Lung (tissue), 12 donors: ENCODE results near the gene API5. TPM values are rescaled to one million over a fixed set of nuclear protein-coding genes. Genes with fewer than 3 reads are reported as not detected.

ENCODE experiments used
- ATAC-seq: fragments of 200-7000 bp; cut with Tn5 transposase; one replicate; pipeline ENCODE4 v1.9.1; 2020; ENCODE audit warnings: moderate number of reproducible peaks; ENCODE audit not compliant: insufficient read depth, low FRiP score
- DNase-seq, 3 donors: peaks; one replicate each; pipeline ENCODE4 v3.0.0-alpha.2; 2013 to 2017
- H3K27ac ChIP-seq, 2 donors: one replicate each; pipeline ENCODE4 v1.5.1; 2013; ENCODE audit warnings: mild to moderate bottlenecking in 2 of 2, moderate library complexity in 2 of 2, control low read depth in 1 of 2, inconsistent platforms in 1 of 2, low read depth in 1 of 2, low read length in 1 of 2
- H3K27me3 ChIP-seq, 3 donors: one replicate each; pipeline ENCODE4 v1.5.1; 2013; ENCODE audit warnings: low read length in 2 of 3; ENCODE audit not compliant: control insufficient read depth in 3 of 3, insufficient read depth in 3 of 3
- H3K36me3 ChIP-seq, 4 donors: one replicate each; pipeline ENCODE4 v1.5.1; 2013; ENCODE audit warnings: low read length in 4 of 4, mild to moderate bottlenecking in 1 of 4, moderate library complexity in 1 of 4; ENCODE audit not compliant: control insufficient read depth in 4 of 4, insufficient read depth in 4 of 4
- H3K4me1 ChIP-seq, 5 donors: one replicate each; pipeline ENCODE4 v1.5.1; 2013; ENCODE audit warnings: low read length in 5 of 5, mild to moderate bottlenecking in 2 of 5, moderate library complexity in 1 of 5; ENCODE audit not compliant: control insufficient read depth in 5 of 5, insufficient read depth in 5 of 5
- H3K4me3 ChIP-seq: one replicate; pipeline ENCODE4 v1.5.1; 2013; ENCODE audit warnings: mild to moderate bottlenecking, control low read depth, moderate library complexity
- H3K9ac ChIP-seq, 2 donors: one replicate each; pipeline ENCODE4 v1.5.1; 2013; ENCODE audit warnings: low read length in 2 of 2, control low read depth in 1 of 2; ENCODE audit not compliant: insufficient read depth in 1 of 2
- H3K9me3 ChIP-seq, 4 donors: one replicate each; pipeline ENCODE4 v1.5.1; 2013; ENCODE audit warnings: low read length in 3 of 4, mild to moderate bottlenecking in 1 of 4, moderate library complexity in 1 of 4; ENCODE audit not compliant: control insufficient read depth in 4 of 4, insufficient read depth in 3 of 4
- WGBS, 2 donors: extraction: QIAGEN DNeasy Blood & Tissue Kit; methylation state at CpG; one replicate each; pipeline ENCODE4 v1.1.7; 2013; 5-methylcytosine and 5-hydroxymethylcytosine counted together
- polyA plus RNA-seq, 2 donors: library from polyadenylated mRNA; stranded (reverse); fragments of 200-250 nt; gene quantifications; one replicate each; pipeline ENCODE4 v1.2.1, GENCODE V29; 2013
- total RNA-seq, 2 donors: library from RNA; depleted of rRNA in 1 of 2; stranded (reverse); fragments of >200 nt in 1 of 2; gene quantifications; one replicate each; pipeline ENCODE4 v1.2.1, GENCODE V29; 2014 to 2021
- TF ChIP-seq, protein P1 (sequence below): IDR thresholded peaks from 2 replicates; pipeline ENCODE4 v1.5.1; 2012; ENCODE audit warnings: mild to moderate bottlenecking; ENCODE audit errors: control extremely low read depth, extremely low read depth
- donor health status: control.
- donor health status: control.
- donor health status: Bipolar disorder and iron deficiency.
- donor health status: healthy.
- donor health status: DM: yes; HTN: yes; CAD: no.

The API5 gene
- total and polyA plus RNA-seq, 4 donors, result 26.6 to 88.6 (median 65.8) TPM

DNA sequence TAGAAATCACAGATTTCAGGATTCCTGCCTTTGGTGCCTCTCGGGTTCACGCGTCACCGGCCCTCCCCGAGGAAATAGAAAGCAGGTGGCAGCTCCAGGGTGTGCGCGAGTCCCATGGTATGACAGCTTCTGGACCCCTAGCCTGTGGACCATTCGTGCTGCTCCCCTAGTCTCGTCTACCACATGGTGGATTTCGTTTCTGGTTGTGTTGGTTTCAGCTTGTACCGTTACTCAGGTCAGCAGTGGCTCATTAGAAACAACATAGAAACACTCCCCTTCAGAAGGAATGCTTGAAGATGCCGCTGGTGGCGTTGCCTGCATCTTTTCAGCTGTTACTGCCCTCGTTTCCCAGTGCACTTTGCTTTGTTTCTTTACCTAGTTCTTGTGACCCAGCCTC lies 47.6 kb downstream of the API5 start:
- ATAC-seq (peak; percentile 9), DNase-seq (peak; percentile 45 to 55 (median 50))
- H3K36me3 ChIP-seq, result peaks cover 0 to 4% (median 2%) of the 10 kb centered on the region in 4 donors
- no peaks in the 10 kb centered on the region for H3K9me3 ChIP-seq
- H3K4me1 ChIP-seq, result peaks cover 0 to 25% (median 7%) of the 10 kb centered on the region in 5 donors
- WGBS, 2 donors, result 0 to 1% methylated on average over 14 of the region's 14 CpGs
- peak overlapping the region; percentile 86 to 97 for H3K27ac ChIP-seq
- no peaks in the 10 kb centered on the region for H3K27me3 ChIP-seq
- peak overlapping the region; percentile 70 to 84 for H3K9ac ChIP-seq
- peak overlapping the region; percentile 96 for H3K4me3 ChIP-seq
- TF ChIP-seq, protein P1, sequence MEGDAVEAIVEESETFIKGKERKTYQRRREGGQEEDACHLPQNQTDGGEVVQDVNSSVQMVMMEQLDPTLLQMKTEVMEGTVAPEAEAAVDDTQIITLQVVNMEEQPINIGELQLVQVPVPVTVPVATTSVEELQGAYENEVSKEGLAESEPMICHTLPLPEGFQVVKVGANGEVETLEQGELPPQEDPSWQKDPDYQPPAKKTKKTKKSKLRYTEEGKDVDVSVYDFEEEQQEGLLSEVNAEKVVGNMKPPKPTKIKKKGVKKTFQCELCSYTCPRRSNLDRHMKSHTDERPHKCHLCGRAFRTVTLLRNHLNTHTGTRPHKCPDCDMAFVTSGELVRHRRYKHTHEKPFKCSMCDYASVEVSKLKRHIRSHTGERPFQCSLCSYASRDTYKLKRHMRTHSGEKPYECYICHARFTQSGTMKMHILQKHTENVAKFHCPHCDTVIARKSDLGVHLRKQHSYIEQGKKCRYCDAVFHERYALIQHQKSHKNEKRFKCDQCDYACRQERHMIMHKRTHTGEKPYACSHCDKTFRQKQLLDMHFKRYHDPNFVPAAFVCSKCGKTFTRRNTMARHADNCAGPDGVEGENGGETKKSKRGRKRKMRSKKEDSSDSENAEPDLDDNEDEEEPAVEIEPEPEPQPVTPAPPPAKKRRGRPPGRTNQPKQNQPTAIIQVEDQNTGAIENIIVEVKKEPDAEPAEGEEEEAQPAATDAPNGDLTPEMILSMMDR, result no peak

DNA sequence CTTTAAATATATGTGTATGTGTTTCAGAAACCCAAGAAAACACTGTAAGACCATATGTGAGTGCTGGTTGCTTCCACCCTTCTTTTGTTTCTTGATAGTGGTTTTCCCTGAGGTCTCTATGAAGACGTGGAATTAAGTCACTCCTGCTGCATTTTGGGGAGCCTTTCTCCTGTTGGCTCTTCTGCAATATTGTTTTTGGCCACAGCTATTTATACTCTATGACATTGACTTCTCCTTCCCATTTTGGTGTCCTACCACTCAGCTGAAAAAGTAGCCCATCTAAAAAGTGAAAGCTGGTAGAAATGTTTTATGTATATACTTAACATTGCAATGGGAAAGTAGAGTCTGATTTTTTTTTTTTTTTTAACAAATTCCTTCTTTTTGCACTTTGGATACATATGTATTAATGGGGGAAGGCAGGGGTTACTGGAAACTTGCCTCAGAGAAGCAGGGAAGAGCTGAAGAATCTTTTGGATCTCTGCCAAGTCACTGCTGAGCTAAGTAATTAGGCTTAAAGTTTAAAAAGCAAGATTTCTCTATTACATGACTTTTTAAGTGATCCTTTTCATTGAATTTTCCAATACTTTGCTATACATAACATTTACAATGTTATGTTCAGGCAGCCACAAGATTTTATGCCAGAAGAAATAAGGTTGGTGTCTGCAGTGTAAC lies 48.7 kb downstream of the API5 start:
- H3K4me1 ChIP-seq, result peaks cover 0 to 25% (median 7%) of the 10 kb centered on the region in 5 donors
- no peak overlapping the region for H3K4me3 ChIP-seq
- H3K27me3 ChIP-seq, result no peaks in the 10 kb centered on the region
- TF ChIP-seq, protein P1, result no peak
- peaks cover 0 to 8% (median 2%) of the 10 kb centered on the region in 4 donors for H3K36me3 ChIP-seq
- no peak overlapping the region for H3K27ac ChIP-seq
- peak in 2 of 3 donors; percentile 43 to 61 for DNase-seq
- no peak for ATAC-seq
- H3K9ac ChIP-seq, result peak overlapping the region; percentile 70 to 84
- no peaks in the 10 kb centered on the region for H3K9me3 ChIP-seq
- WGBS, 2 donors, result 14 to 39% methylated on average over 1 of the region's 1 CpG

DNA sequence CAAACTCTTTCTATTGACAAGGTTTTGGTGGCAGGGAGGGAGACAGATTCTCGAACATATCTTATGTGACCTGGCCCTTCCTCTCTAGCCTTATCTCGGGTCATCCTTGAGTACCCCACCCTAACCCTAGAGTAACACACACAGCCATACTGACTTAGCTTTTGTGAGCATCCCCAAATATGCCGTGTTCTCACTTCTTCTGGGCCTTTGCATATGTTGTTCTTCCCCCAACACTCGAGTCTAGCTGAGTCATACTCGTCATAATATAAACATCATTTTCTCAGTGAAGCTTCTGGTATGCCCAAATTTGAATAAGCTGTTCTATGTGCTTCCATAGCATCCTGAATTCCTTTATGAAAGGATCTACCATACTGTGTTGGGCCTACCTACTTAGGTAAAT lies 54.9 kb downstream of the API5 start:
- Histone ChIP-seq H3K4me1 (peaks cover 0 to 22% (median 11%) of the 10 kb centered on the region in 5 donors), H3K4me3 (no peak overlapping the region), H3K9me3 (no peaks in the 10 kb centered on the region), H3K27me3 (no peaks in the 10 kb centered on the region), H3K27ac (no peak overlapping the region), H3K9ac (no peak overlapping the region), H3K36me3 (peaks cover 2 to 16% (median 8%) of the 10 kb centered on the region in 4 donors)
- TF ChIP-seq, protein P1, result no peak
- ATAC-seq (no peak), DNase-seq (peak in 2 of 3 donors; percentile 56 to 65)
- 69 to 76% methylated on average over 5 of the region's 5 CpGs for WGBS, 2 donors
